ENCODE data around the gene POLE3. TPM values are rescaled to one million over a fixed set of nuclear protein-coding genes. Genes with fewer than 3 reads are reported as not detected.

The POLE3 gene
- total and polyA plus RNA-seq, 9 of the 15 experiments (the other 6 are each of a cell fraction or from before 2014, with no cell fraction given): 52.6 to 179 (median 110) TPM

DNA sequence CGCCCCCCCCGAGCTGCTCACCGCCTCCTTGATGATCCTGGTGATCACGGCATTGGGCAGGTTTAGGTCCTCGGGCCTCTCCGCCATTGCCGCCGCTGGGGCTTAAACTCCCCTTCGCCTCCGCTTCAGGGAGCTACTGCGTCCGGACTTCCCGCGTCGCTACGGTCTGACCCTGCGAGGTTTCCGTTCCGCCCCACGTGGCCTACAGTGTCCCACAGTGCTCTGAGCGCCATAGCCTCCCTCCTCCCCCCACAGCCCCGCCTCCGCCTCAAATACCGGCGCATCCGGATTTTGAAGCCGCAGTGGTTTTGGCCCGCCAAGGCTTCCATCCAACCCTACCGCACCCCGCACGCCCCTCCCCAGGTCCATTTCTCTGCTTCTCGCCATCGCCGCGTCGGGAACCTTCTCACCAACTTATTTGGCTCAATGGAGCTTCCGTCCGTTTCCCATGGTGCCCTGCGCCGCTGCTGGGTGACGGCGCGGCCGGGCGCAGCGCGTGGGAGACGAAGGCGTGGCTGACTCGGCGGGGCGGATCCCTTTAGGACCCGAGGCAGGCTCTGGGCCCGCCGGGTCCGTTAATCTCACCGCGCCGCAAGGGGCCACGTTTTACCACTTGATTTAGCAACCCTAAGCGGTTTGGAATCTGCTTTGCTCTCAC is at the start of gene POLE3, which contains the start of gene C9orf43 (continued):
- TF ChIP-seq, protein P1, sequence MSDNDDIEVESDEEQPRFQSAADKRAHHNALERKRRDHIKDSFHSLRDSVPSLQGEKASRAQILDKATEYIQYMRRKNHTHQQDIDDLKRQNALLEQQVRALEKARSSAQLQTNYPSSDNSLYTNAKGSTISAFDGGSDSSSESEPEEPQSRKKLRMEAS (CRISPR knock-in tag; IDR thresholded peaks at IDR 0.05): peak; percentile 97
- no peak for TF ChIP-seq ZNF551 (CRISPR knock-in tag; IDR thresholded peaks at IDR 0.05)
- no peak for TF ChIP-seq KLF10 (CRISPR knock-in tag; IDR thresholded peaks at IDR 0.05)
- peak in 1 of 2 experiments; percentile 91; a peak in 2 of 4 replicates for TF ChIP-seq HDAC1 (IDR thresholded peaks at IDR 0.05)
- TF ChIP-seq CCNT2 (IDR thresholded peaks at IDR 0.05; ENCODE audit: borderline replicate concordance, extremely low read depth, insufficient read length, low read depth, low read length): peak; percentile 82
- no peak for TF ChIP-seq MED1 (CRISPR knock-in tag; IDR thresholded peaks at IDR 0.05; ENCODE audit: borderline replicate concordance)
- TF ChIP-seq BACH1 (tag; IDR thresholded peaks at IDR 0.05): no peak
- no peak for TF ChIP-seq RFX7 (CRISPR knock-in tag; IDR thresholded peaks at IDR 0.05)
- TF ChIP-seq ZNF444 (CRISPR knock-in tag; IDR thresholded peaks at IDR 0.05): no peak
- TF ChIP-seq ZNF133 (CRISPR knock-in tag; IDR thresholded peaks at IDR 0.05): no peak
- no peak for TF ChIP-seq SNIP1 (IDR thresholded peaks at IDR 0.05; ENCODE audit: low read depth)
- TF ChIP-seq RNF2 (IDR thresholded peaks at IDR 0.05): peak; percentile 94
- peak; percentile 38; the same call in 1 of the 2 replicates for TF ChIP-seq KLF6 (CRISPR knock-in tag; IDR thresholded peaks at IDR 0.05; ENCODE audit: borderline replicate concordance)
- no peak for TF ChIP-seq KAT2B (IDR thresholded peaks at IDR 0.05; ENCODE audit: low read depth, low read length)
- TF ChIP-seq, protein P2, sequence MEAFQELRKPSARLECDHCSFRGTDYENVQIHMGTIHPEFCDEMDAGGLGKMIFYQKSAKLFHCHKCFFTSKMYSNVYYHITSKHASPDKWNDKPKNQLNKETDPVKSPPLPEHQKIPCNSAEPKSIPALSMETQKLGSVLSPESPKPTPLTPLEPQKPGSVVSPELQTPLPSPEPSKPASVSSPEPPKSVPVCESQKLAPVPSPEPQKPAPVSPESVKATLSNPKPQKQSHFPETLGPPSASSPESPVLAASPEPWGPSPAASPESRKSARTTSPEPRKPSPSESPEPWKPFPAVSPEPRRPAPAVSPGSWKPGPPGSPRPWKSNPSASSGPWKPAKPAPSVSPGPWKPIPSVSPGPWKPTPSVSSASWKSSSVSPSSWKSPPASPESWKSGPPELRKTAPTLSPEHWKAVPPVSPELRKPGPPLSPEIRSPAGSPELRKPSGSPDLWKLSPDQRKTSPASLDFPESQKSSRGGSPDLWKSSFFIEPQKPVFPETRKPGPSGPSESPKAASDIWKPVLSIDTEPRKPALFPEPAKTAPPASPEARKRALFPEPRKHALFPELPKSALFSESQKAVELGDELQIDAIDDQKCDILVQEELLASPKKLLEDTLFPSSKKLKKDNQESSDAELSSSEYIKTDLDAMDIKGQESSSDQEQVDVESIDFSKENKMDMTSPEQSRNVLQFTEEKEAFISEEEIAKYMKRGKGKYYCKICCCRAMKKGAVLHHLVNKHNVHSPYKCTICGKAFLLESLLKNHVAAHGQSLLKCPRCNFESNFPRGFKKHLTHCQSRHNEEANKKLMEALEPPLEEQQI (IDR thresholded peaks at IDR 0.05): peak; percentile 75
- TF ChIP-seq ETV1 (tag; conservative IDR thresholded peaks at IDR 0.05; ENCODE audit: low read depth): peak; percentile 76; the same call in 1 of the 2 replicates
- TF ChIP-seq ZNF696 (CRISPR knock-in tag; conservative IDR thresholded peaks at IDR 0.05): no peak
- TF ChIP-seq ARNT (IDR thresholded peaks at IDR 0.05): peak; percentile 31 to 97; a peak in 3 of 4 replicates
- peak; percentile 93 for TF ChIP-seq ZNF143 (CRISPR knock-in tag; IDR thresholded peaks at IDR 0.05)
- TF ChIP-seq XRCC4 (IDR thresholded peaks at IDR 0.05; ENCODE audit: extremely low read depth, insufficient read depth, insufficient read length): no peak
- TF ChIP-seq, protein P3, sequence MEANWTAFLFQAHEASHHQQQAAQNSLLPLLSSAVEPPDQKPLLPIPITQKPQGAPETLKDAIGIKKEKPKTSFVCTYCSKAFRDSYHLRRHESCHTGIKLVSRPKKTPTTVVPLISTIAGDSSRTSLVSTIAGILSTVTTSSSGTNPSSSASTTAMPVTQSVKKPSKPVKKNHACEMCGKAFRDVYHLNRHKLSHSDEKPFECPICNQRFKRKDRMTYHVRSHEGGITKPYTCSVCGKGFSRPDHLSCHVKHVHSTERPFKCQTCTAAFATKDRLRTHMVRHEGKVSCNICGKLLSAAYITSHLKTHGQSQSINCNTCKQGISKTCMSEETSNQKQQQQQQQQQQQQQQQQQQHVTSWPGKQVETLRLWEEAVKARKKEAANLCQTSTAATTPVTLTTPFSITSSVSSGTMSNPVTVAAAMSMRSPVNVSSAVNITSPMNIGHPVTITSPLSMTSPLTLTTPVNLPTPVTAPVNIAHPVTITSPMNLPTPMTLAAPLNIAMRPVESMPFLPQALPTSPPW (CRISPR knock-in tag; IDR thresholded peaks at IDR 0.05): peak; percentile 99
- no peak for TF ChIP-seq ZNF644 (tag; IDR thresholded peaks at IDR 0.05; ENCODE audit: low read depth)
- no peak for TF ChIP-seq ARID2 (IDR thresholded peaks at IDR 0.05)
- TF ChIP-seq GABPB2 (CRISPR knock-in tag; conservative IDR thresholded peaks at IDR 0.05): no peak
- no peak for TF ChIP-seq NCOA6 (IDR thresholded peaks at IDR 0.05)
- no peak for TF ChIP-seq ZFP30 (CRISPR knock-in tag; IDR thresholded peaks at IDR 0.05; ENCODE audit: borderline replicate concordance)
- TF ChIP-seq SUPT5H (IDR thresholded peaks at IDR 0.05): peak; percentile 81
- TF ChIP-seq BRCA1 (IDR thresholded peaks at IDR 0.05): no peak
- no peak for TF ChIP-seq BRCA1 (CRISPR knock-in tag; IDR thresholded peaks at IDR 0.05)
